Measurements from ENCODE around the gene RNMT. TPM values are rescaled to one million over a fixed set of nuclear protein-coding genes. Genes with fewer than 3 reads are reported as not detected.
"Not testable (repeated sequence)": the region's sequence is repeated elsewhere in the genome, so short reads cannot be mapped to it uniquely, and the experiment has no call there.

The RNMT gene
- total RNA-seq, 1 donor from 2014 or later, result 34.3 TPM

DNA sequence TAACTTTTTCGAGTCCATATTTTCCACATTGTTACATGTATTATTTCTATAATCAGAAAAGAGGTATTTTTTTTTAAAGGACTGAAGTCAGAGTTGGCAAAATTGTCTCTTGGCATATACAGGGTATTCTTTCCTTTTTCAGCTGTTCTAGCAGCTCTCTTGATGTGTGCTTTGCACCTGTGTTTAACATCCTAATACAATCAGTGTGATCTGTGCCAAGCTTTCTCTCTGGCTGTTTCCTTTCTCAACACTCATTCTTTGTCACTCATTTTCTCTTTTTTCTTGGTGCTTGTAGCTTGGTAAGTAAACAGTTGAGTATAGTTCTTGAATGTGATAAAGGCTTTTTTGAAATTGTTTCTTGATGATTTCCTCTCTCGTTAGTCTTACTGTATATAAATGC is 9.2 kb downstream of the RNMT start:
- no peak overlapping the region for H3K4me3 Mint-ChIP-seq (ENCODE audit: unreplicated experiment)
- no peak for DNase-seq (ENCODE audit: extremely low spot score, unreplicated experiment)
- H3K27me3 Mint-ChIP-seq (ENCODE audit: unreplicated experiment), result no peaks in the 10 kb centered on the region
- H3K36me3 Mint-ChIP-seq (ENCODE audit: unreplicated experiment), result peaks cover 52% of the 10 kb centered on the region
- no peaks in the 10 kb centered on the region for H3K4me1 Mint-ChIP-seq (ENCODE audit: unreplicated experiment)
- H3K9me3 Mint-ChIP-seq (ENCODE audit: unreplicated experiment), result no peaks in the 10 kb centered on the region
- H3K27ac Mint-ChIP-seq (ENCODE audit: unreplicated experiment), result no peak overlapping the region
- TF ChIP-seq, protein P1, sequence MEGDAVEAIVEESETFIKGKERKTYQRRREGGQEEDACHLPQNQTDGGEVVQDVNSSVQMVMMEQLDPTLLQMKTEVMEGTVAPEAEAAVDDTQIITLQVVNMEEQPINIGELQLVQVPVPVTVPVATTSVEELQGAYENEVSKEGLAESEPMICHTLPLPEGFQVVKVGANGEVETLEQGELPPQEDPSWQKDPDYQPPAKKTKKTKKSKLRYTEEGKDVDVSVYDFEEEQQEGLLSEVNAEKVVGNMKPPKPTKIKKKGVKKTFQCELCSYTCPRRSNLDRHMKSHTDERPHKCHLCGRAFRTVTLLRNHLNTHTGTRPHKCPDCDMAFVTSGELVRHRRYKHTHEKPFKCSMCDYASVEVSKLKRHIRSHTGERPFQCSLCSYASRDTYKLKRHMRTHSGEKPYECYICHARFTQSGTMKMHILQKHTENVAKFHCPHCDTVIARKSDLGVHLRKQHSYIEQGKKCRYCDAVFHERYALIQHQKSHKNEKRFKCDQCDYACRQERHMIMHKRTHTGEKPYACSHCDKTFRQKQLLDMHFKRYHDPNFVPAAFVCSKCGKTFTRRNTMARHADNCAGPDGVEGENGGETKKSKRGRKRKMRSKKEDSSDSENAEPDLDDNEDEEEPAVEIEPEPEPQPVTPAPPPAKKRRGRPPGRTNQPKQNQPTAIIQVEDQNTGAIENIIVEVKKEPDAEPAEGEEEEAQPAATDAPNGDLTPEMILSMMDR (IDR thresholded peaks at IDR 0.05), result no peak

DNA sequence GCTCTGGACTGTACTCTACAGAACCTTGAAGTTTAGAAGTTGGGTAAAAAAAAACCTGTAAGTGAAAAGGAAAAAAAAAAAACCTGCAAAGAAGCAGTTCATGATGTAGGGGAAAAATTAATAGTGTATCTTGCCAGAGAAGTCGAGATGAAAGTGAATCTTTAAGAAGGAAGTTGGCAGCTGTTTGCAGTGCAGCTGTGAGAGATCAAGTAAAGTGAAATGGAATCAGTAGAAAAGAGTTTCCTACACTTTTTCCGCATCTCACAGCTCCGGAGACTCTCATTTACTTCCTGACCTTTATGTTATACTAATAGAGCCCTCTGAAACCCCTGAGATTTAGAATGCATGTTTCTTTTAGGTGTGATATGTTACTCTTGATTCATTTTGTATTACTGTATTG is 19.2 kb downstream of the RNMT start:
- DNase-seq (ENCODE audit: extremely low spot score, unreplicated experiment), result no peak
- H3K4me3 Mint-ChIP-seq (ENCODE audit: unreplicated experiment), result no peak overlapping the region
- TF ChIP-seq, protein P1 (IDR thresholded peaks at IDR 0.05), result no peak
- no peaks in the 10 kb centered on the region for H3K27me3 Mint-ChIP-seq (ENCODE audit: unreplicated experiment)
- no peak overlapping the region for H3K27ac Mint-ChIP-seq (ENCODE audit: unreplicated experiment)
- no peaks in the 10 kb centered on the region for H3K4me1 Mint-ChIP-seq (ENCODE audit: unreplicated experiment)
- H3K9me3 Mint-ChIP-seq (ENCODE audit: unreplicated experiment), result no peaks in the 10 kb centered on the region
- H3K36me3 Mint-ChIP-seq (ENCODE audit: unreplicated experiment), result peaks cover 66% of the 10 kb centered on the region

DNA sequence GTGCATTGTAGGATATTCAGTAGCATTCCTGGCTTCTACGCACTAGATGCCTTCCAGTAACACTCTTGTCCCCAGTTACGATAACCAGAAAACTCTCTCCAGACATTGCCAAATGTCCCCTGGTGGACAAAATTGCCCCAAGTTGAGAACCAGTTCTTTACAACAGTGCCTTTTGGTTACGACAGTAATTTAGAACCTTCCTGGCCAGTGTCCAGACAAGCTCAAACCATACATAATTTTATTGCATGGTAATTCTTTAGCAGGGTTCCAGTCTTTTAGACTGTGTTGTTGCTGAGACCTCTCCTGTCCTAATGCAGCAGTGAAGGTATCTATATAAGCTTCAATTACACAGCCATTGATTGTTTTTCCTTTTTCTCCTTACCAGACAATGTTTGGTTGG is 20.2 kb downstream of the RNMT start:
- Mint-ChIP-seq H3K9me3 (ENCODE audit: unreplicated experiment) (no peaks in the 10 kb centered on the region), H3K4me3 (ENCODE audit: unreplicated experiment) (no peak overlapping the region), H3K4me1 (ENCODE audit: unreplicated experiment) (no peaks in the 10 kb centered on the region), H3K27me3 (ENCODE audit: unreplicated experiment) (no peaks in the 10 kb centered on the region), H3K27ac (ENCODE audit: unreplicated experiment) (no peak overlapping the region), H3K36me3 (ENCODE audit: unreplicated experiment) (peaks cover 65% of the 10 kb centered on the region)
- no peak for DNase-seq (ENCODE audit: extremely low spot score, unreplicated experiment)
- TF ChIP-seq, protein P1 (IDR thresholded peaks at IDR 0.05), result no peak

DNA sequence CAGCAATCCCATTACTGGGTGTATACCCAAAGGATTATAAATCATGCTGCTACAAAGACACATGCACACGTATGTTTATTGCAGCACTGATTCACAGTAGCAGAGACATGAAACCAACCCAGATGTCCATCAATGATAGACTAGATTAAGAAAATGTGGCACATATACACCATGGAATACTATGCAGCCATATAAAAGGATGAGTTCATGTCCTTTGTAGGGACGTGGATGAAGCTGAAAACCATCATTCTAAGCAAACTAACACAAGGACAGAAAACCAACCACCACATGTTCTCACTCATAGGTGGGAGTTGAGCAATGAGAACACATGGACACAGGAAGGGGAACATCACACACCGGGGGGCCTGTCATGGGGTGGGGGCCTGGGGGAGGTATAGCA is 25.1 kb downstream of the RNMT start:
- H3K36me3 Mint-ChIP-seq (ENCODE audit: unreplicated experiment), result peaks cover 71% of the 10 kb centered on the region
- not testable (repeated sequence) for H3K27ac Mint-ChIP-seq (ENCODE audit: unreplicated experiment); H3K4me3 Mint-ChIP-seq (ENCODE audit: unreplicated experiment)

DNA sequence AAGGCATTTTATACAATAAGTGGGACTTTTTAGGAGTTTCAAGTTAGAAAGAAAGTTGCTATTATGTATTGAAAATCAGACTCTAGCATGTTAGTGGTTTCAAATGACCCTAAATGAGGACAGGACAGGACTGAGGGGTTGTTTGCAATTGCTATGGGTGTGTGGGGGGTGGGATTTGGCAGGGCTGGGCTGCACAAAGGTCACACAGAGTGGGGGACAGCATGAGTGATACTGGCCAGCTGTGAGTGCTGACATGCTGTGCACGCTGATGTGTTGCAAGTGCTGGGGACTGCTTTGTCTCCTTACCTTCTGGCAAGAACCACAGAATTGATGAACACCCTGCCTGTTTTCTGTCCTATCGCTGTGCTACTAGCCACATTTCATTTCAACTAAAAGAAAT is 29.8 kb downstream of the RNMT start:
- H3K27ac Mint-ChIP-seq (ENCODE audit: unreplicated experiment), result no peak overlapping the region
- TF ChIP-seq, protein P1 (IDR thresholded peaks at IDR 0.05), result no peak
- H3K36me3 Mint-ChIP-seq (ENCODE audit: unreplicated experiment), result peaks cover 62% of the 10 kb centered on the region
- DNase-seq (ENCODE audit: extremely low spot score, unreplicated experiment), result no peak
- H3K4me1 Mint-ChIP-seq (ENCODE audit: unreplicated experiment), result no peaks in the 10 kb centered on the region
- no peak overlapping the region for H3K4me3 Mint-ChIP-seq (ENCODE audit: unreplicated experiment)
- peaks cover 11% of the 10 kb centered on the region for H3K9me3 Mint-ChIP-seq (ENCODE audit: unreplicated experiment)
- H3K27me3 Mint-ChIP-seq (ENCODE audit: unreplicated experiment), result no peaks in the 10 kb centered on the region

More for the DNA sequence above, 25.1 kb downstream of the RNMT start:
- DNase-seq (ENCODE audit: extremely low spot score, unreplicated experiment); H3K4me1 Mint-ChIP-seq (ENCODE audit: unreplicated experiment); H3K9me3 Mint-ChIP-seq (ENCODE audit: unreplicated experiment); H3K27me3 Mint-ChIP-seq (ENCODE audit: unreplicated experiment): not testable (repeated sequence)

DNA sequence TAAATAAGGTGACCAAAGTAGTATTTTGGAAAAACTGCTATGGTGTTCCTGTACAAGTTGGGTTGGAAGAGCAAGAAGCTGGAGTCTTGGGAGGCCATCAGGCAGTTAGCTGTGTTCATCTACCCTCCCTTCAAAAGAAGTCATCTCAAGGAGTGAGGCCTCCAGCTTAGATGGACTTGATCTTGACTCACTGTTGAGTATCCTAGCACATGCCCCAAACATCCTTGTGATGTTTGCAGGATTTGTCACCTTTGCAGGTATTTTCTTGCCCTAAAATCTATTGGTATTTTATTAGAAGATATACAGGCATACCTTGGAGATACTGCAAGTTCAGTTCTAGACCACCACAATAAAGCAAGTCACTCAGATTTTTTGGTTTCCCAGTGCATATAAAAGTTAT is 30.2 kb downstream of the RNMT start:
- Mint-ChIP-seq H3K27ac (ENCODE audit: unreplicated experiment) (no peak overlapping the region), H3K9me3 (ENCODE audit: unreplicated experiment) (peaks cover 11% of the 10 kb centered on the region), H3K27me3 (ENCODE audit: unreplicated experiment) (no peaks in the 10 kb centered on the region), H3K36me3 (ENCODE audit: unreplicated experiment) (peaks cover 59% of the 10 kb centered on the region), H3K4me3 (ENCODE audit: unreplicated experiment) (no peak overlapping the region), H3K4me1 (ENCODE audit: unreplicated experiment) (no peaks in the 10 kb centered on the region)
- no peak for DNase-seq (ENCODE audit: extremely low spot score, unreplicated experiment)
- TF ChIP-seq, protein P1 (IDR thresholded peaks at IDR 0.05), result no peak
